ENCODE results near the gene PLA2G12A. TPM values are rescaled to one million over a fixed set of nuclear protein-coding genes. Genes with fewer than 3 reads are reported as not detected.

The PLA2G12A gene
- total and polyA plus RNA-seq, 9 of the 15 experiments (the other 6 are each of a cell fraction or from before 2014, with no cell fraction given) = 24.2 to 226 (median 80.5) TPM

DNA sequence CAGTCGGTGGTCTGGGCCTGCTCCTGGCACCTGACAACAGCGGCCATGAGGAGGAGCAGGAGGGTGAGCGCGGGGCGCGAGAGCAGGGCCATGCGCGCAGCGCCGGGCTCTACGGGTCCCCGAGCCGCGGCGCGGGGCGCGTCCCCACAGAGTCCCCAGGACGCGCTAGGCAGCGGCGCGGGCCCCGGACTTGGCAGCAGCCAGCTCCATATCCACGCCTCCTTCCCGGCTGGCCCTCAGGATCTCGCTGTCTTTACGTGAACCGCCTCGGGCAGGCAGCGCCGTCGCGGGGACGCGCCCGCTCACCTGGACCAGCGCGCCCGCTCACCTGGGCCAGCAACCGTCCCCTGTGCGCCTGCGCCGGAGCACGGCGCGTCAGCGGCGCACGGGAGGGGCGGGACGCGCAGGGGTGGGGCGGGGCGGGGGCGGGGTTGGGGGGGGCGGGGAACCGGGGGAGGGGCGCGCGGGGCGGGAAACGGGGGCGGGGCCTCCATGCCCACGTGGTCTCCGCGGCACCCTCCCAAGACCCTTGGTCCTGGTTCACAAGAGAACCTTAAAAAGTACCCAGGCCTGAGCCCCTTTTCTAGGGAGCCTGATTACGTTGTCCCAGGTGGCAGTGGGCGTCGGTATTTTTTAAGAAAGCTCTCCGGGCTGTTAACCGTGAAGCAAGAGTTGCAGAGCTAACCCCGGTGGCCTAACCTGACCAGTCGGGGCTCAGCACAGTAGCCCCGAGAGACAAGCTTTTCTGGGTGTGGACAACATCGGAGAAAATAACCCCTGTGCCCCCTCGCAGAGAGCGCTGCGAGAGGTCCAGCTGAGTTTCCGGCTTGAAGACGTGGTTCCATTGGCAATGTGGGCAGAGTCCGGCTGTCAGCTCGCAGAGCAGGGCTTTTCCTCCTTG, at the start of gene PLA2G12A (continued):
- TF ChIP-seq SREBF2 (CRISPR knock-in tag; IDR thresholded peaks at IDR 0.05) = no peak
- TF ChIP-seq, protein P1, sequence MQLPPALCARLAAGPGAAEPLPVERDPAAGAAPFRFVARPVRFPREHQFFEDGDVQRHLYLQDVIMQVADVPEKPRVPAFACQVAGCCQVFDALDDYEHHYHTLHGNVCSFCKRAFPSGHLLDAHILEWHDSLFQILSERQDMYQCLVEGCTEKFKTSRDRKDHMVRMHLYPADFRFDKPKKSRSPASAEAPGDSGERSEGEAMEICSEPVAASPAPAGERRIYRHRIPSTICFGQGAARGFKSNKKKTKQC (CRISPR knock-in tag; IDR thresholded peaks at IDR 0.05) = 0 out of 2 replicates have a peak, but pooled peaks have one; percentile 84
- TF ChIP-seq NCOA1 (IDR thresholded peaks at IDR 0.05; ENCODE audit: low read depth) = 0 out of 2 replicates have a peak, but pooled peaks have one; percentile 32
- no peak for TF ChIP-seq PPARD (CRISPR knock-in tag; IDR thresholded peaks at IDR 0.05)
- TF ChIP-seq MYNN (IDR thresholded peaks at IDR 0.05) = peak; percentile 27; the same call in 1 of the 2 replicates
- TF ChIP-seq MYNN (CRISPR knock-in tag; IDR thresholded peaks at IDR 0.05) = no peak
- TF ChIP-seq HSF4 (CRISPR knock-in tag; IDR thresholded peaks at IDR 0.05; ENCODE audit: borderline replicate concordance) = no peak
- no peak for TF ChIP-seq XRCC4 (IDR thresholded peaks at IDR 0.05; ENCODE audit: extremely low read depth, insufficient read depth, insufficient read length)
- no peak; the same call in 1 of the 2 replicates for TF ChIP-seq ZNF133 (CRISPR knock-in tag; IDR thresholded peaks at IDR 0.05)
- no peak for TF ChIP-seq PCBP2 (IDR thresholded peaks at IDR 0.05; ENCODE audit: low read depth, low read length, poor library complexity, severe bottlenecking)
- TF ChIP-seq, protein P2, sequence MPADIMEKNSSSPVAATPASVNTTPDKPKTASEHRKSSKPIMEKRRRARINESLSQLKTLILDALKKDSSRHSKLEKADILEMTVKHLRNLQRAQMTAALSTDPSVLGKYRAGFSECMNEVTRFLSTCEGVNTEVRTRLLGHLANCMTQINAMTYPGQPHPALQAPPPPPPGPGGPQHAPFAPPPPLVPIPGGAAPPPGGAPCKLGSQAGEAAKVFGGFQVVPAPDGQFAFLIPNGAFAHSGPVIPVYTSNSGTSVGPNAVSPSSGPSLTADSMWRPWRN (IDR thresholded peaks at IDR 0.05; ENCODE audit: low read depth) = no peak
- TF ChIP-seq, protein P3, sequence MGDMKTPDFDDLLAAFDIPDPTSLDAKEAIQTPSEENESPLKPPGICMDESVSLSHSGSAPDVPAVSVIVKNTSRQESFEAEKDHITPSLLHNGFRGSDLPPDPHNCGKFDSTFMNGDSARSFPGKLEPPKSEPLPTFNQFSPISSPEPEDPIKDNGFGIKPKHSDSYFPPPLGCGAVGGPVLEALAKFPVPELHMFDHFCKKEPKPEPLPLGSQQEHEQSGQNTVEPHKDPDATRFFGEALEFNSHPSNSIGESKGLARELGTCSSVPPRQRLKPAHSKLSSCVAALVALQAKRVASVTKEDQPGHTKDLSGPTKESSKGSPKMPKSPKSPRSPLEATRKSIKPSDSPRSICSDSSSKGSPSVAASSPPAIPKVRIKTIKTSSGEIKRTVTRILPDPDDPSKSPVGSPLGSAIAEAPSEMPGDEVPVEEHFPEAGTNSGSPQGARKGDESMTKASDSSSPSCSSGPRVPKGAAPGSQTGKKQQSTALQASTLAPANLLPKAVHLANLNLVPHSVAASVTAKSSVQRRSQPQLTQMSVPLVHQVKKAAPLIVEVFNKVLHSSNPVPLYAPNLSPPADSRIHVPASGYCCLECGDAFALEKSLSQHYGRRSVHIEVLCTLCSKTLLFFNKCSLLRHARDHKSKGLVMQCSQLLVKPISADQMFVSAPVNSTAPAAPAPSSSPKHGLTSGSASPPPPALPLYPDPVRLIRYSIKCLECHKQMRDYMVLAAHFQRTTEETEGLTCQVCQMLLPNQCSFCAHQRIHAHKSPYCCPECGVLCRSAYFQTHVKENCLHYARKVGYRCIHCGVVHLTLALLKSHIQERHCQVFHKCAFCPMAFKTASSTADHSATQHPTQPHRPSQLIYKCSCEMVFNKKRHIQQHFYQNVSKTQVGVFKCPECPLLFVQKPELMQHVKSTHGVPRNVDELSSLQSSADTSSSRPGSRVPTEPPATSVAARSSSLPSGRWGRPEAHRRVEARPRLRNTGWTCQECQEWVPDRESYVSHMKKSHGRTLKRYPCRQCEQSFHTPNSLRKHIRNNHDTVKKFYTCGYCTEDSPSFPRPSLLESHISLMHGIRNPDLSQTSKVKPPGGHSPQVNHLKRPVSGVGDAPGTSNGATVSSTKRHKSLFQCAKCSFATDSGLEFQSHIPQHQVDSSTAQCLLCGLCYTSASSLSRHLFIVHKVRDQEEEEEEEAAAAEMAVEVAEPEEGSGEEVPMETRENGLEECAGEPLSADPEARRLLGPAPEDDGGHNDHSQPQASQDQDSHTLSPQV (IDR thresholded peaks at IDR 0.05) = no peak; the same call in 1 of the 2 replicates
- TF ChIP-seq RB1 (IDR thresholded peaks at IDR 0.05; ENCODE audit: low read depth) = peak; percentile 74
- TF ChIP-seq NR2C2 (CRISPR knock-in tag; IDR thresholded peaks at IDR 0.05) = no peak; the same call in 1 of the 2 replicates
- peak; percentile 43; the same call in 1 of the 2 replicates for TF ChIP-seq NR2C2 (tag; IDR thresholded peaks at IDR 0.05)
- peak; percentile 41; the same call in 1 of the 2 replicates for TF ChIP-seq TAF7 (tag; IDR thresholded peaks at IDR 0.05)
- TF ChIP-seq, protein P4, sequence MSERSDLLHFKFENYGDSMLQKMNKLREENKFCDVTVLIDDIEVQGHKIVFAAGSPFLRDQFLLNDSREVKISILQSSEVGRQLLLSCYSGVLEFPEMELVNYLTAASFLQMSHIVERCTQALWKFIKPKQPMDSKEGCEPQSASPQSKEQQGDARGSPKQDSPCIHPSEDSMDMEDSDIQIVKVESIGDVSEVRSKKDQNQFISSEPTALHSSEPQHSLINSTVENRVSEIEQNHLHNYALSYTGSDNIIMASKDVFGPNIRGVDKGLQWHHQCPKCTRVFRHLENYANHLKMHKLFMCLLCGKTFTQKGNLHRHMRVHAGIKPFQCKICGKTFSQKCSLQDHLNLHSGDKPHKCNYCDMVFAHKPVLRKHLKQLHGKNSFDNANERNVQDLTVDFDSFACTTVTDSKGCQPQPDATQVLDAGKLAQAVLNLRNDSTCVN (CRISPR knock-in tag; IDR thresholded peaks at IDR 0.05) = no peak
- TF ChIP-seq ZNF780A (CRISPR knock-in tag; IDR thresholded peaks at IDR 0.05) = no peak
- 0 out of 2 replicates have a peak, but pooled peaks have one; percentile 13 for TF ChIP-seq DMBX1 (CRISPR knock-in tag; IDR thresholded peaks at IDR 0.05; ENCODE audit: borderline replicate concordance)

All from K562 (cell line).